Calu3 (cell line): ENCODE data around the gene RUNX2. TPM values are rescaled to one million over a fixed set of nuclear protein-coding genes. Genes with fewer than 3 reads are reported as not detected.

Source experiments
- BruUV-seq: library from RNA; stranded (reverse); fragments of 400-500 nt; replicated peaks from 2 replicates; lab custom pipeline; 2021; lab: Mats Ljungman, UMichigan
- CTCF ChIA-PET: fragments of 300-600 bp; sonication (Branson Sonifier 250); formaldehyde crosslinking; loops from one replicate; lab custom pipeline; 2022; ENCODE audit warnings: antibody characterized with exemption; lab: Charles Lee
- DNase-seq: peaks from one replicate; pipeline ENCODE4 v3.0.0; 2022
- H3K27ac Mint-ChIP-seq: one replicate; pipeline ENCODE4 v1.8.0; 2022; ENCODE audit warnings: mixed read lengths; ENCODE audit not compliant: unreplicated experiment
- H3K27me3 Mint-ChIP-seq: one replicate; pipeline ENCODE4 v1.8.0; 2022; ENCODE audit warnings: mixed read lengths; ENCODE audit not compliant: unreplicated experiment
- H3K36me3 Mint-ChIP-seq: one replicate; pipeline ENCODE4 v1.8.0; 2022; ENCODE audit warnings: mild to moderate bottlenecking, moderate library complexity, mixed read lengths; ENCODE audit not compliant: insufficient read depth, unreplicated experiment
- H3K4me1 Mint-ChIP-seq: one replicate; pipeline ENCODE4 v1.8.0; 2022; ENCODE audit warnings: mild to moderate bottlenecking, low read depth, mixed read lengths; ENCODE audit not compliant: unreplicated experiment
- H3K4me3 Mint-ChIP-seq: one replicate; pipeline ENCODE4 v1.8.0; 2022; ENCODE audit warnings: mild to moderate bottlenecking, low read depth, moderate library complexity, mixed read lengths; ENCODE audit not compliant: unreplicated experiment
- H3K9me3 Mint-ChIP-seq: one replicate; pipeline ENCODE4 v1.8.0; 2022; ENCODE audit warnings: low read depth, mixed read lengths; ENCODE audit not compliant: unreplicated experiment
- intact Hi-C: fragments of 100-400 bp; cut with micrococcal nuclease; formaldehyde crosslinking; loops from one replicate; pipeline ENCODE4 v1.10.0; 2022; ENCODE audit not compliant: unreplicated experiment
- total RNA-seq: library from RNA; stranded (reverse); gene quantifications from 2 replicates; pipeline ENCODE4 v1.2.3, GENCODE V29; 2022
- TF ChIP-seq, protein P1 (sequence below): fragments of 200-600 bp; IDR thresholded peaks from one replicate; pipeline ENCODE4 v1.8.0; 2022; ENCODE audit warnings: antibody characterized with exemption; ENCODE audit not compliant: unreplicated experiment

RUNX2 gene
- total RNA-seq, 1 experiment from 2014 or later = 0.54 TPM

- BruUV-seq = no TSS peak
- Mint-ChIP-seq H3K27me3 (peaks cover 21% of the 10 kb centered on the region), H3K27ac (no peak overlapping the region), H3K36me3 (no peaks in the 10 kb centered on the region), H3K4me3 (no peak overlapping the region), H3K9me3 (peaks cover 4% of the 10 kb centered on the region), H3K4me1 (no peaks in the 10 kb centered on the region)
- TF ChIP-seq, protein P1, sequence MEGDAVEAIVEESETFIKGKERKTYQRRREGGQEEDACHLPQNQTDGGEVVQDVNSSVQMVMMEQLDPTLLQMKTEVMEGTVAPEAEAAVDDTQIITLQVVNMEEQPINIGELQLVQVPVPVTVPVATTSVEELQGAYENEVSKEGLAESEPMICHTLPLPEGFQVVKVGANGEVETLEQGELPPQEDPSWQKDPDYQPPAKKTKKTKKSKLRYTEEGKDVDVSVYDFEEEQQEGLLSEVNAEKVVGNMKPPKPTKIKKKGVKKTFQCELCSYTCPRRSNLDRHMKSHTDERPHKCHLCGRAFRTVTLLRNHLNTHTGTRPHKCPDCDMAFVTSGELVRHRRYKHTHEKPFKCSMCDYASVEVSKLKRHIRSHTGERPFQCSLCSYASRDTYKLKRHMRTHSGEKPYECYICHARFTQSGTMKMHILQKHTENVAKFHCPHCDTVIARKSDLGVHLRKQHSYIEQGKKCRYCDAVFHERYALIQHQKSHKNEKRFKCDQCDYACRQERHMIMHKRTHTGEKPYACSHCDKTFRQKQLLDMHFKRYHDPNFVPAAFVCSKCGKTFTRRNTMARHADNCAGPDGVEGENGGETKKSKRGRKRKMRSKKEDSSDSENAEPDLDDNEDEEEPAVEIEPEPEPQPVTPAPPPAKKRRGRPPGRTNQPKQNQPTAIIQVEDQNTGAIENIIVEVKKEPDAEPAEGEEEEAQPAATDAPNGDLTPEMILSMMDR = no peak
- intact Hi-C loops = no loop called here
- no peak for DNase-seq
- CTCF ChIA-PET = no interaction called here
Measured at GRCh38 chr6:45685076-45685475, 356.9 kb downstream of the RUNX2 start.

DNA sequence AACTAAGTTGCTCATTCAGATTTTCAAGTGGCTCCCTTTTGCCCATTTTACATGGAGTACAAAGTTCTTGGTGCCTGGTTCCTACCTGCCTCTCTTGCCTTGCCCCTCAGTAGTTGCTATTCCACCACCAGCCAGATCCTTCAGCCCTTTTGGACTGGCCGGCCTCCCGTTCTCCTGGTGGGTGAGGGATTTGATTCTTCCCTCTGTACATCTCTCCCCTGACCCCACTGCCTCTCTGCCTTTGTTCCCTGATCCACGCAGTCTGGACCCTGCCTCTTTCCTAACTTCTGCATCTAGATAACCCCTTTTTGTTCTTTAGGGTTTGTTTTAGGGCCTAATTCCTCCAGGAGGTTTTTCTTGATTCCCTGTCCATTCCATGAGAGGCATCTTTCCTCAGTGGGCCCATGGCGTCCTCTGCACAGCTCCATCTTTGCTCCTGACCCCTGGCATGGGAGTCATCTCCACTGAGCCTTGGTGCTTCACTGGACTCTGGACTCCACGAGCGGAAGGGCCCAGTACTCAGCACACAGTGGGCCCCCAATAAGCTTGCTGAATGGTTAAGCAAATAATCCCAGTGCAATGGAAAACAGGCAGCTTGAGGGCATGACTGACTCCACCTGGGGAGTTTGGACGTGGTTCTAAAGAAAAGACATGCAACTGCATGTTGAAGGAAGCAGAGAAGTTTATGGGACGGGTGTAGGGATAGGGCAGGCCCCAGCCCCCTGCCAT, 358.9 kb downstream of the RUNX2 start:
- TF ChIP-seq, protein P1 = no peak
- Mint-ChIP-seq H3K4me1 (peaks cover 7% of the 10 kb centered on the region), H3K4me3 (no peak overlapping the region), H3K36me3 (no peaks in the 10 kb centered on the region), H3K27ac (no peak overlapping the region), H3K27me3 (peaks cover 21% of the 10 kb centered on the region), H3K9me3 (peaks cover 4% of the 10 kb centered on the region)
- CTCF ChIA-PET = no interaction called here
- intact Hi-C loops = no loop called here
- DNase-seq = no peak
- no TSS peak for BruUV-seq

- no peak overlapping the region for H3K27ac Mint-ChIP-seq
- H3K4me1 Mint-ChIP-seq = peaks cover 7% of the 10 kb centered on the region
- intact Hi-C loops = no loop called here
- TF ChIP-seq, protein P1 = no peak
- no TSS peak for BruUV-seq
- DNase-seq = no peak
- peaks cover 21% of the 10 kb centered on the region for H3K27me3 Mint-ChIP-seq
- H3K9me3 Mint-ChIP-seq = no peaks in the 10 kb centered on the region
- no peaks in the 10 kb centered on the region for H3K36me3 Mint-ChIP-seq
- CTCF ChIA-PET = no interaction called here
- H3K4me3 Mint-ChIP-seq = no peak overlapping the region
Measured at GRCh38 chr6:45687570-45687969, 359.4 kb downstream of the RUNX2 start.

DNA sequence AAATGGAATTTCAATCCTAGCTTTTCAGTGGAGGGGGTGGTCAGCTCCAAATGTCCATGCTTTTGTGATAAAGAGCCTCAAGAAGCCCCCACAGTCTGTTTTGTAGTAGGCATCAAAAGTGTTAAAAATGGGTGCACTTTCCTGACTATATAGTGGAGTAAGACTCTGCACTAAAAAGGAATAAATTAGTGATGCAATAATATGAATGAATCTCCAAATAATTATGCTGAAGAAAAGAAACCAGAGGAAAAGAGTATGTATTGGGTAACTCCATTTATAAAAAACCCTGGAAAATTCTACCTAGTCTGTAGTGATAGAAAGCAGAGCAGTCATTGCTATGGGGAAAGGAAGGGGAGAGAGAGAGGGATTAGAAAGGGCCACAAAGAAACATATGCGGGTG, 360.1 kb downstream of the RUNX2 start:
- CTCF ChIA-PET = no interaction called here
- TF ChIP-seq, protein P1 = no peak
- peaks cover 7% of the 10 kb centered on the region for H3K4me1 Mint-ChIP-seq
- peaks cover 21% of the 10 kb centered on the region for H3K27me3 Mint-ChIP-seq
- intact Hi-C loops = no loop called here
- BruUV-seq = no TSS peak
- H3K36me3 Mint-ChIP-seq = no peaks in the 10 kb centered on the region
- H3K4me3 Mint-ChIP-seq = no peak overlapping the region
- no peak overlapping the region for H3K27ac Mint-ChIP-seq
- no peaks in the 10 kb centered on the region for H3K9me3 Mint-ChIP-seq
- no peak for DNase-seq
